HG03460 (cell line): ENCODE results near the gene EIPR1.
"Not testable (repeated sequence)": the region's sequence is repeated elsewhere in the genome, so short reads cannot be mapped to it uniquely, and the experiment has no call there.

Experiments
- ATAC-seq: cut with Tn5 transposase; IDR thresholded peaks from one replicate; pipeline ENCODE4 v1.9.1; 2021; ENCODE audit not compliant: unreplicated experiment

EIPR1 gene

DNA sequence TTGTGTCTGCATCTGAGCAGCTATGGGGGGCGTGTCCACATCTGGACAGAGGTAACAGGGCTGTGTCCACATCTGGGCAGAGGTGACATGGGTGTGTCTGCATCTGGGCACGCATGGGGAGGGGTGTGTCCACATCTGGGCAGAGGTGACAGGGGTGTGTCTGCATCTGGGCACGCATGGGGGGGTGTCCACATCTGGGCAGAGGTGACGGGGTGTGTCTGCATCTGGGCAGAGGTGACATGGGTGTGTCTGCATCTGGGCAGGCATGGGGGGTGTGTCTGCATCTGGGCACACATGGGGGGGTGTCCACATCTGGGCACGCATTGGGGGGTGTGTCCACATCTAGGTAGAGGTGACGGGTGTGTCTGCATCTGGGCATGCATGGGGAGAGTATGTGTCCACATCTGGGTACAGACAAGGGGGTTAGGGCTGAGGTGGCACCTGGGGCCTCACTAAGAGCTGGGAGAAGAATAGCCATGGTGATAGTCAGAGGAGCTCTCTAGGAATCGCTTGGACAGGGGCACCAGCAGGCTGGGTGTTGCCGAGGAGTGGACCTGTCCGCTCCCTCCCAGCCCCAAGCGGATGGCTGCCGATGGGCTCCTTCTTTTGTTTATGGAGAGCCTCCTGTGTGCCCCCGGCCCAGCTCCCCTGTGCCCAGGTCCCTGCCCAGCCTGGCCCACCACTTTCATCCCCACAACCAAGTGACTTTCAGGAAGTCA, 177.8 kb downstream of the EIPR1 start:
- no peak for ATAC-seq

DNA sequence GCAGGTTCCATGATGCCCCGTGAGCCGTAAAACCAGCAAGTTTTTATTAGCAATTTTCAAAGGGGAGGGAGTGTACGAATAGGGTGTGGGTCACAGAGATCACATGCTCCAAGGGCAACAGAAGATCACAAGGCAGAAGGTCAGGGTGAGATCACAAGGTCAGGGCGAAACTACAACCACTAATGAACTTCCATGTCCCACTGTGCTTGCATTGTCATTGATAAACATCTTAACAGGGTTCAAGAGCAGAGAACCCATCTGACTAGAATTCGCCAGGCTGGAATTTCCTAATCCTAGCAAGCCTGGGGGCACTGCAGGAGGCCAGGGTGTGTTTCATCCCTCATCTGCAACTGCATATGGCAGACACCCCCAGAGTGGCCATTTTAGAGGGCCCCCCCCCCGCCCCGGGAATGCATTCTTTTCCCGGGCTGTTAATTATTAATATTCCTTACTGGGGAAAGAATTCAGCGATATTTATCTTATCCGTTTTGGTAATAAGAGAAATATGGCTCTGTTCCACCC, 178.9 kb downstream of the EIPR1 start:
- not testable (repeated sequence) for ATAC-seq

DNA sequence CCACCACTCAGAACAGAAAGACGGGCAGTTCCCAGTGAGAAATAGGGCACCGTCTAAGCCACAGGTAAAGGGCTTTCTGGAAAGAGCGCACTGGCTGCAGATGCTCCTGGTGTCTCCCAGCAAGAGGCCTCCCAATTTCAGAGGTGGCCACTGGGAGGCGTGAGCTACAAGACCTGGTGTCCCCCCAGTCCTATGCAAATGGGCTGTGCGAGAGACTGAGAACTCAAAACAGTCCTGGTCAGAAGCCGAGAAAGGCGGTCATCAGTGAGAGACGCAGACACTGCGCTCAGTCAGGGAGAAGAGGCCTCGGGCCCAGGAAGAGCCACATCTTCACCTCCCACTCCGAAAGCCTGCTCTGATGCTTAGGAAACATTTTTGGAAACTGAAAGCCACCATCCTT, 179.5 kb downstream of the EIPR1 start:
- no peak for ATAC-seq

DNA sequence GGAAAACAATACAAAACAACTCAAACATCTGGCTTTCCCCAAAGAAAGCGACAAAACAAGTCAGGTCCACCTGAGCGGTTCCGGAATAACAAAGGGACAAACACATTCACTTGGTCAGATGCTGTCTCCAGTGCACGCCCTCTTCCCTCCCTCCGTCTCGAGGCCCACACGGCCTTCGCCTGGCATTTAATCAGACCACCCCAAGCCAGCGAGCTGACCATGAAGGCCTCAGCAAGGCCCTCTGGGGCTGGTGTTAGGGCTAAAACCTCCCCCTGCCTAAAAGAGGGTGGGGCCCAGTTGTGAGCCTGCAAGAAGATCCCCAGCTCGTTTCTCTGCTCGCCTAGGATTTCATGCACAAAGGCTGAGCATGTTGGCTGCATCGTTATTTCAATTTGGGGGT, 180.3 kb downstream of the EIPR1 start:
- no peak for ATAC-seq

DNA sequence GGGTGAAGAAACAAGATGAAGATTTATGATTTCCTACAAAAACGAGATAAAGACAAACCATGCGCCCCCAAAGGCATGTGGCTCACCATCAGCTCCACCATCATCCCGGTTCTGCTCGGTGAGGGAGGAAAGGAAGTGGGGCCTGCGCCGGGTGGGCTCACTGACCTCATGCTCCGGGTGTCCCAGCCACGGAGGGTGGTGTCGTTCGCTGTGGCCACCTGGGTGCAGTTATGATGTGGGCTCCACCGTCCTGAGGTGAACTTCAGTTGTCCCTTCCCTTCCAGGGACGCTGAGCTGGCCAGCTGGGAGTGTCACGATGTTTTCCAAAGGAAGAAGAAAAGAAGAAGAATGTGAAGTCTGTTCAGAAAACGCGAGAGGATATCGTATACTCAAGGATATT, 180.9 kb downstream of the EIPR1 start:
- ATAC-seq = no peak

DNA sequence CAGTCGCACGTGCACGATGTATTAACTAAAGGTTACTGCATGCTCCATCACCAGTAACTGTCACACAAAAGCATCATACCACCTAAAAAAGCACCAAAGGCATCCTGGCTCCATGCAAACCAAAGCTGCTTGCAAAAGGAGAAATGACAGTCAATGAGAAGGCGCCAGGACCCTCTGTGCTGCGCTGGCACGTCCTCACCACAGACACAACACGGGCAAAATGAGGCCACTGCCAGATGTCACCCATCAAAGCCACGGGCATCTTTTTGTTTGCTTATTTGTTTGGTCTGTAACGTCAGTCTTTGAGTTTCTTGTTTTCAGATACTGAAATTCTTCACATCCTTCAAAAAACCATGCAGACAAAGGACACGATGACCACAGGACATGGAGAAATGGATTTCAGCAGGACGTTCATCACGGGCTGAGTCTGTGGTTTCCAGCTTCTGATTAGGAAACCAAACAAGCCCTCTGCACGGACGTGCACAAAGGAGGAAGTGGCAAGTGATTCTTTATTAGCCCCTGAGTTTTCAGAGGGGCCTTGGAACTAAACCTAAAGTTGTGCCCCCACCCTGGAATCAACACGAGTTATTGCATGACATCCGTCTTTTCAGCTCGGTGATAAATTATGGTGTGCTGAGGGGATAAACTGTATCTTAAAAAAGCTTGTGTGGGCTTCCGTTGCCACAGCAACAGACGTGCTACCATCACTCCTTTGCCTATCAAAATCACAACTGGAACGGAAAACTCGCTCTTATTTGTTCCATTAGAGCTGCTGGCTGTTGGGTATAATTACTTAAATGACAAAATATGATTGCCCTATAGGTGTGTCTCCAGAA, 181.8 kb downstream of the EIPR1 start:
- ATAC-seq = no peak

DNA sequence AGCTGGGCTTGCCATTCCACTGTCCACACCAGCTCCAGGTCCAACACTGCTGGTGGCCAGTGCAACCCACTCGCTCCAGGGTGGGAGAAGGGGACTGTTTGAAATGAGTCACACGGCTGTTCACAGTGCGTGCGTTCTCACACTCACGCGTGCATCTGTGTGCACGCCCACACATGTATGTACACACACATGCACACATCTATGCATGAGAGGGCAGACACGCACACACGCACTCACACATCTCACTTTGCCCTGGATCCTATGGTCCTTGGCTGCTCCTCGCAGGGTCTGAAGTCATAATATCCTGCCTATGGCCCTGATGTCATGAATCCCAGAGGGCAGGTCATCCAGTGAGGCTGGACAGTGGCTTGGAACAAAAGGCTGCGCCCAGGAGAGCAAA, 182.8 kb downstream of the EIPR1 start:
- ATAC-seq = no peak

DNA sequence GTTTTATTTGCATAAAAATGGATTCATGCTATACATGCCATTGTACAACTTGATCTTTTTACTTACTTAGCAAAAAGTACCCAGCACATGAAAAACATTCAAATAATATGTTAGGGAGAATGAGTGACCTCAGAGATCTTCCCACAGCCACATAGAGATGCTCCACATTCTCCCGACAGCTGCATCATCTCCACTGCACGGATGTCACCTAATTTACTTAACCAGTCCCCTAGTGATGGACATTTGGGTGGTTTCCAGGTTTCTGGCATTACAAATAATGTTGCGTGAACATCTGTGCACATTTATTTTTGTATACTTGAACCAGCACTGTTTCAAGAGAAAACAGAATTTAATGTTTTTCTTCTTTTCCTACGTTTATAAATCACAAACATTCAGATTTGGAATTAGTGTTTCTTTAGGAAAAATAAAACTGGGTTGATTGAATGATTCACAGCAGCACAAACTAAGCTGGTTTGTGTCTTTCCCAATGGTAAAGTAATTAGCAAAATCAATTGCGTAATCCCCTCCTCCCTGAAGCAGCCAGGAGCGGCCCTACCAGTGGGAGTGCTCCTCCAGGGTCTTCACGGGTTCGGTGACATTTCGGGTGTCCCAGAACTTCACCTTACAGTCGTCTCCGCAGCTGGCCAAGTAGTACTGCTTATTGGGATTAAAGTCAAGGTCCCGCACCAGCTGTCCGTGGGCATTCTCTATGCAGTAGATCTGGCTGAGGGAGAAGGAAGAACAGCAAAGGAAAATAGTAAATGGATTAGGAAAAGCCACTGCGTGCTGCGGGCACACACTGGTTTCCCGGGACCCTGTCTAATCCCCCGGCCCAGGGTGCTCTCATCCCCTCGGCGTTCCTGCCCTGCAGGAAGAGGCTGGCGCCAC, 183.9 kb downstream of the EIPR1 start:
- no peak for ATAC-seq

DNA sequence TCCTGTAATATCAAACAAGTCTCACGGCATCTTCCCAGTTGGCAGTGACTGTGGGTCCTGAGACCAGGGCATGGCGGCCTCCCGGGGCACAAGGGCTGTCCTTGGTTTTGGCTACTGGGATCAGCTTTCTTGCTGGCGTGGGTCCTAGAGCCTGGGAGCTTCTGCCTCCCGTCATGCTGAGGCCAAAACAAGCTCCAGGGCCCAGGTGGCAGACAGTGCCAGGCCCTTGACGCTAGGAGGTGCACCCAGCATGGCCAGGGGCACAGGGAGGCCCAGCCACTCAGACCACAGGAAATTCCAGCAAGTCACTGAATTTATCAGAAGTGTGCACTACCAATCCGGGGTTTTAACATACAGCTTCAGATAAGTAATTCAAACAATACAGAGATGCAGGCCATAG, 184.7 kb downstream of the EIPR1 start:
- no peak for ATAC-seq

DNA sequence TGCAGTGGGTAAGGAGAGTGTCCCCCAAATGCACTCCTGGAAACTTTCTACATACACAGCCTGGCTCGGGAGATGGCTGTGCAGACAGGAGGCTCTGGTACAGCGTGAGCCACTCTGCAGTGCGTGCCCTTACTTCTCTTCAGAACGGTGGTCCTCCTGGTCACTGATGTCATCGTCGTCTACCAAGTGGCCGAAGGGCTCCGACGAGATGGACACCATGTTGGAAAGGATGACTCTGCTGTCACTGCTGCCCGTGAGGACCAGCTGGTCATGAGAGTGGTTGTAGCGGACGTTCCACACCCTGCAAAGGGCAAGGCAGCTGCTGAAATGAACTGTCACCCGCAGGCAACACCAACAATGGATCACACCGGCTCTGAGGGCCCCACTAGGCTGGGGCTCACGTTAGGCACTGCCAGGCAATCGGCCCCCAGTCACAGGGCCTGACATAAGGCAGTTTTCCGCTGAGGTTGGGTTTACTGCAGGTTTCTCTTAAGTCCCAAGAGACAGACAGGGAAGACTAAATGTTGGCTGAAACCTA, 185.3 kb downstream of the EIPR1 start:
- no peak for ATAC-seq

DNA sequence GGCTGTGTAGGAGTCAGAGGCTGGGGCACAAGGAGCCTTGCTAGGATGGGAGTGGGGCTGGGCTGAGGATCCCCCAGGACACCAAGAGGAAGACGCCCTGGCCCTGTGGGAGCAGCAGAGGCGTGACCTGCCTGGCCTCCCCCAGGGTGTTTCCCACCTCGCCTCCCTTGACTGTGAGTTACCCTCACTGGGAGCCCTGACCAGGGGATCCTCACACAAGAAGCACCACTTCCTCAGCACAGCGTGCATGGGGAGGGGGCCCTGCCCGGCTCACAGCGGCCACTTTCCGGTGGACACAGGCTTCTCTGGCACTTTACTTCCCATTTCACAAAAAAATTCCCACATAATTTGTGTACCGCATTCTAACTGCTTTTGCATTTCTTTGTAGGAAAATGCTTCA, 187.7 kb downstream of the EIPR1 start:
- no peak for ATAC-seq

DNA sequence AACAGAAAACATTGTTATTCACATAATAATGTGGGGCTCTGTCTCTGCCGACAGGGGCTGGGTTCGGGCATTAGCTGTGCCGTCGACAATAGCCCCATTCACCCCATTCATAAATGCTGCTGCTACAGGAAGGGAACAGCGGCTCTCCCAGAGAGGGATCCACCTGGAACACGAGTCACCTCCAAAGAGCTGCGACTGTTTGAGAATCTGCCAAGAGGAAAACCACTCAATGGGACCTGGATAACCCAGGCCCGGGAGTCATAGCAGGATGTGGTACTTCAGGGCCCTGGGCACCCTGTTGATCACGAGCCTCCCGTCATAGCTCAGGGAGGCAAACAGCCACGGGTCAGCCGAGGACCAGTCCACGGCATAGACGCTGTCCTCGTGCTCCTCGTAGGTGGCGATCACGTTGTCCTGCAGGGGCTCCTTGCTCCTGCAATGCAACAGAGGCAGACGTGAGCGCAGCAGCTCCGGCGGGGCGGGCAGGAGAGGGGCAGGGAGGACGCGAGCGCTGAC, 188.5 kb downstream of the EIPR1 start:
- ATAC-seq = no peak

DNA sequence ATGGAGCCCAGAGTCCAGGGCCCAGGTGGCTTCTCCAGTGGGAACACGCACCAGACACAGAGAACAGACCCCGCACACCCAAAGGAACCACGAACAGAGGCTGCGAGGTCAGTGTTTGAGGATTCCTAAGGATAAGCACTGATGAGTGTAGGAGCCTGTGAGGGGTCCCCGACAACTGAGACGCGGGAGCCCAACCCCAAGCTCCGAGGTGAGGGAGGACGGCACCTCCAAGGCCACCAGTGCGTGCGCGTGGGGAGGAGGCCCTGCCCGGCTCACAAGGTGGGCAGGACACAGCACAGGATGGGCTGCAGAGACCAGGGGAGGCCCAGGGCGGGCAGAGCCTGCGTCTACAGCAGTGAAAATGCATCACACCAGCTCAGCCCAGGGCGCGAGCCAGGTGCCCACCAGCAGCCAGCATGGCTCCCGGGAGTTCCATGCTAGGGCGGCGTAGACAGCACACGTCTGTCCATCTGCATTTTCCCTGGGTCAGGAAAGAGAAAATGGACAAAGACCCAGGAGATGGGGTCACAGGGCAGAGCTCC, 189.1 kb downstream of the EIPR1 start:
- no peak for ATAC-seq

DNA sequence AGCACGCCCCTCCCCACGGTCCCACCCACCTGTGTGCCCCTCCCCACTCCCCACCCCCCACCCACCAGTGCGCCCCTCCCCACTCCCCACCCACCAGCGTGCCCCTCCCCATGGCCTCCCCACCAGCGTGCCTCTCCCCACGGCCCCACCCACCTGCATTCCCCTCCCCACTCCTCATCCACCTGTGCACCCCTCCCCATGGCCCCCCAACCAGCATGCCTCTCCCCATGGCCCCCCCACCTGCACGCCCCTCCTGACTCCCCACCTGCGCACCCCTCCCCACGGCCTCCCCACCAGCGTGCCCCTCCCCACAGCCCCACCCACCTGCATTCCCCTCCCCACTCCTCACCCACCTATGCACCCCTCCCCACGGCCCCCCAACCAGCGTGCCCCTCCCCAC, 190.2 kb downstream of the EIPR1 start:
- no peak for ATAC-seq

DNA sequence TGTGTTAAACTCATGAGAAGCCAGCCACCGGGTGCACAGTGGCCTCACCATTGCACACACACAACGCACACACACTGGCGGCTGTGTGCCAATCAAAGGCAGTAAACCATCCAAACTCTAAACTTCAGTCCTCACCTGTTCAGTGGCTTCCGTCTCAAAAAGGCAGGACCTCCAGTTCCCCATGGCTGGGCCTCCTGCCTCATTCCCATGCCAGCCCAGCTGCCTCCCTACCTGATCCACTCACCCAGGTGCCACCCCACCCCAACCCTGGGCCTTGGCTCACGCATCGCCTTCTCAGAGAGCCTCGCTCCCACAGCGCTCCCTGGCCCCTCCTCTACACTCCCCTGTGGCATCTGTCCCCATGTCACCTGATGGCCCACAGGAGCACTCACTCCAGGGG, 190.9 kb downstream of the EIPR1 start:
- no peak for ATAC-seq

DNA sequence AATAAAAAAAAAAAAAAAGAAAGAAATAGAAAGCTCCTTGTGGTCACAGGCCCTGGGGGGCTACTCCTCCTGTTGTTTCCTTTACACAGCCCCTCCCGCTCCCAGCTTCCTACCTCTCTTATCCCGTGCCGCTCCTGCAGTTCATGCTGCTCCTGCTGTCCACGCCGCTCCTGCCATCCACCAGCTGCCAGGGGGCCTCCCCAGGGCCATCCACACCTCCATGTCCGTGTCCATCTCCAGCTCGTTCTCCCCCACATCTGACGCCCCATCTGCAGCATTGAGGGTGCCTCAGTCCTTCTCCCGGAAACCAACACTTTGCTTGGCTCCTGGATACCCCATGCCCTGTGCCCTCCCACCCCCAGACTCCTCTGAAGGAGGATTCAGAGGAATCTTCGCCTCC, 191.7 kb downstream of the EIPR1 start:
- ATAC-seq = no peak

DNA sequence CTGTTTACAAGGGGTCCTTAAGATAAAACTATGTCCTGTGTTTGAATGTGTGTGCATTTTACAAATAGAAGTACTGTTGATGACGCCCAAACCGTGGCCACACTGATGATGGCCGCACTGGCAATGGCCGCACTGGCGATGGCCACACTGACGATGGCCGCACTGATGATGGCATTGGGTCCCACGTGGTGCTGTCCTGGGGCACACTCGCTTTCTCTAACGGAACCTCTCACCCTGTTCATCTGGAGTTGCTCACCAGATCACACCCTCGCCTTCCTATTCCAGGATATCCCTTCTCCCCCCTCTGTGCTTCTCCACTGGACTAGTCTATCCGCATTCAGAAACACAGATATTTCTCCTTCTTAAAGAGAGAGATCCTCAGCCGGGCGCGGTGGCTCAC, 192.4 kb downstream of the EIPR1 start:
- no peak for ATAC-seq

DNA sequence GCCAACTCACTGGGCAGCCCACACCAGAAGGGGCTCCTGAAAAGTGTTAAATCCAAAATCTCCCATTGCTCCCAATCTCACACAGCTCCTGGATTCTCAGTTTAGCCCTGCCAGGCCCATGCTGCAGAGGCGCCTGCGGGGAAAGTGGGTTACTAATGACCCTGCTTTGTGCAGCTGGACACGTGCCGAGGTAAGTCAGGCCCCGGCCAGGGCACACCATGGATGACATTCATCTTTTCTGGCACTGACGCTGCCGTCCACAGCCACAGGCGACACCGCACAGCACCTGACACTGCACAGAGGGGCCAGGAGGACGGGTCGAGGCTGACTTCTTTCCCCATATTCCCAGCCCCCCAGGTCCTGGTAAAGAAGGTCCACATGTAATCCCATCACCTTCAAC, 193.5 kb downstream of the EIPR1 start:
- ATAC-seq = no peak

DNA sequence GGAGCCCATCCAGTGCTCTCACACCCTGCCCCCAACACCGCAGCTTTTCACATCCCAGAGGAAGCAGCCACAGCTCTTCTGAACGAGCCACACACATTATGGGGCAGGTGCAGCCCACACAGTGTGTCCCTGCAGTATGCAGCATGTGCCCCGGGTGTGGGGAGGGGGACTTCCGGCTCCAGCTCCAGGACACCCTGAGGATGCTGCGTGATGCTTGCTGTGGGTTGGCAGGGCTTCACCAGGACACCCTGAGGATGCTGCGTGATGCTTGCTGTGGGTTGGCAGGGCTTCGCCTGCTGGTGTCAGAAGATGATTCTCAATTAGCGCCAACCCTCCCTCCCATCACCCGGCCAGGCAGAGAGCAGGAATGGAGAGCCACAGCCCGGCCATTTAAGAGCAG, 193.9 kb downstream of the EIPR1 start:
- no peak for ATAC-seq

DNA sequence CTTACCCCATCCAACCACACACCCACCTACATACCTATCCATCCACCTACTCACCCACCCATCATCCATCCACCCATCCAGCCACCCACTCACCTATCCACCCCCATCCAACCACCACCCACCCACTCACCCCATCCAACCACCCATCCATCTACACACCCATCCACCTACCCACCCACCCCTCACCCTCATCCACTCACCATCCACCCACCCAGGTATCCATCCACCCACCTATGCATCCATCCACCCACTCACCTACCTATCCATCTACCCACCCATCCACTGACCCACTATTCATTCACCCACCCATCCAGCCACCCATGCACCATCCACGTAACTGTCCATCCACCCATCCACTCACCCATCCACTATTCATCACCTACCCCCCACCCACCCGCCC, 194.8 kb downstream of the EIPR1 start:
- no peak for ATAC-seq
